Activated CD8-positive, alpha-beta memory T cell treated with anti-CD3 and anti-CD28 coated beads, Interleukin-2, amount 10 ng/mL, durations not matched to agents 7 days and 5 days (primary cell): ENCODE measurements around the gene PCMTD2. TPM values are rescaled to one million over a fixed set of nuclear protein-coding genes. Genes with fewer than 3 reads are reported as not detected.

Source experiments
- ATAC-seq: fragments of 150-1000 bp; cut with Tn5 transposase; one replicate; pipeline ENCODE4 v1.10.0; 2021; ENCODE audit warnings: moderate library complexity
- CTCF ChIA-PET: fragments of 350-600 bp; sonication (Branson Sonifier 250); formaldehyde crosslinking; loops from one replicate; lab custom pipeline; 2021; ENCODE audit warnings: antibody characterized with exemption; lab: Charles Lee
- DNase-seq: peaks from one replicate; pipeline ENCODE4 v3.0.0-alpha.2; 2020
- H3K27ac Mint-ChIP-seq: one replicate; pipeline ENCODE4 v1.8.0; 2021; ENCODE audit warnings: mild to moderate bottlenecking, mixed read lengths
- H3K27me3 Mint-ChIP-seq: one replicate; pipeline ENCODE4 v1.8.0; 2021; ENCODE audit warnings: mixed read lengths
- H3K36me3 Mint-ChIP-seq: one replicate; pipeline ENCODE4 v1.8.0; 2021; ENCODE audit warnings: mild to moderate bottlenecking, mixed read lengths
- H3K4me1 Mint-ChIP-seq: one replicate; pipeline ENCODE4 v1.8.0; 2021; ENCODE audit warnings: mixed read lengths
- H3K4me3 Mint-ChIP-seq: one replicate; pipeline ENCODE4 v1.8.0; 2021; ENCODE audit warnings: mild to moderate bottlenecking, moderate library complexity, mixed read lengths
- H3K9me3 Mint-ChIP-seq: one replicate; pipeline ENCODE4 v1.8.0; 2022; ENCODE audit warnings: low read depth, mixed read lengths
- total RNA-seq, 2 experiments: library from RNA; stranded (reverse); gene quantifications; one replicate each; pipeline ENCODE4 v1.2.3, GENCODE V29; 2021

Gene PCMTD2
- total RNA-seq, 2 experiments from 2014 or later = 28.1 to 38.5 TPM

GRCh38 chr20:64265201-64265600 lies 9.7 kb downstream of the PCMTD2 start:
- DNase-seq = no peak
- H3K36me3 Mint-ChIP-seq = peaks cover 2% of the 10 kb centered on the region
- peaks cover 4% of the 10 kb centered on the region for H3K4me1 Mint-ChIP-seq
- ATAC-seq = no peak
- no peak overlapping the region for H3K27ac Mint-ChIP-seq
- H3K27me3 Mint-ChIP-seq = no peaks in the 10 kb centered on the region
- CTCF ChIA-PET = no interaction called here
- H3K9me3 Mint-ChIP-seq = no peaks in the 10 kb centered on the region
- no peak overlapping the region for H3K4me3 Mint-ChIP-seq

GRCh38 chr20:64266988-64267387 lies 11.4 kb downstream of the PCMTD2 start:
- Mint-ChIP-seq H3K9me3 (no peaks in the 10 kb centered on the region), H3K27me3 (no peaks in the 10 kb centered on the region), H3K4me3 (no peak overlapping the region), H3K4me1 (no peaks in the 10 kb centered on the region), H3K36me3 (peaks cover 2% of the 10 kb centered on the region), H3K27ac (no peak overlapping the region)
- CTCF ChIA-PET = no interaction called here
- no peak for ATAC-seq
- DNase-seq = no peak

- Mint-ChIP-seq H3K27ac (no peak overlapping the region), H3K27me3 (no peaks in the 10 kb centered on the region), H3K36me3 (peaks cover 2% of the 10 kb centered on the region), H3K4me3 (no peak overlapping the region), H3K4me1 (no peaks in the 10 kb centered on the region), H3K9me3 (no peaks in the 10 kb centered on the region)
- DNase-seq (no peak), ATAC-seq (no peak)
- CTCF ChIA-PET = no interaction called here
These were observed 12.6 kb downstream of the PCMTD2 start for GRCh38 chr20:64268174-64268573.

GRCh38 chr20:64269604-64270411 lies 14.3 kb downstream of the PCMTD2 start:
- no peaks in the 10 kb centered on the region for H3K4me1 Mint-ChIP-seq
- DNase-seq = no peak
- H3K9me3 Mint-ChIP-seq = no peaks in the 10 kb centered on the region
- H3K36me3 Mint-ChIP-seq = peaks cover 2% of the 10 kb centered on the region
- H3K4me3 Mint-ChIP-seq = no peak overlapping the region
- H3K27me3 Mint-ChIP-seq = no peaks in the 10 kb centered on the region
- H3K27ac Mint-ChIP-seq = no peak overlapping the region
- CTCF ChIA-PET = no interaction called here
- ATAC-seq = no peak

GRCh38 chr20:64271636-64272035 lies 16.1 kb downstream of the PCMTD2 start:
- H3K4me1 Mint-ChIP-seq = no peaks in the 10 kb centered on the region
- no peaks in the 10 kb centered on the region for H3K9me3 Mint-ChIP-seq
- H3K36me3 Mint-ChIP-seq = peaks cover 2% of the 10 kb centered on the region
- CTCF ChIA-PET = interaction anchor here (0.8 kb wide), 1 partner anchor 14 kb away, joined by 3 read pairs; no protein-coding TSS in a partner anchor
- ATAC-seq (no peak), DNase-seq (no peak)
- H3K4me3 Mint-ChIP-seq = no peak overlapping the region
- H3K27ac Mint-ChIP-seq = no peak overlapping the region
- no peaks in the 10 kb centered on the region for H3K27me3 Mint-ChIP-seq

- H3K9me3 Mint-ChIP-seq = no peaks in the 10 kb centered on the region
- H3K36me3 Mint-ChIP-seq = peaks cover 2% of the 10 kb centered on the region
- no peak for ATAC-seq
- H3K4me1 Mint-ChIP-seq = no peaks in the 10 kb centered on the region
- no peaks in the 10 kb centered on the region for H3K27me3 Mint-ChIP-seq
- no peak overlapping the region for H3K4me3 Mint-ChIP-seq
- CTCF ChIA-PET = interaction anchor here (2.7 kb wide), 1 partner anchor 13 kb away, joined by 10 read pairs; no protein-coding TSS in a partner anchor
- DNase-seq = no peak
- no peak overlapping the region for H3K27ac Mint-ChIP-seq
These were observed 17.6 kb downstream of the PCMTD2 start for GRCh38 chr20:64273109-64273508.

- Mint-ChIP-seq H3K9me3 (no peaks in the 10 kb centered on the region), H3K4me1 (peaks cover 23% of the 10 kb centered on the region), H3K27me3 (no peaks in the 10 kb centered on the region), H3K36me3 (no peaks in the 10 kb centered on the region), H3K4me3 (no peak overlapping the region), H3K27ac (no peak overlapping the region)
- no peak for ATAC-seq
- DNase-seq = no peak
- CTCF ChIA-PET = interaction anchor here (0.8 to 1.0 kb wide), 3 partner anchors 9 to 21 kb away, joined by 3 to 4 read pairs (median 3); partner anchors contain the start of gene PCMTD2
These were observed 21.3 kb downstream of the PCMTD2 start for GRCh38 chr20:64276817-64277216.

GRCh38 chr20:64277571-64278316 lies 22.2 kb downstream of the PCMTD2 start:
- Mint-ChIP-seq H3K4me1 (peaks cover 24% of the 10 kb centered on the region), H3K4me3 (no peak overlapping the region), H3K27me3 (peaks cover 3% of the 10 kb centered on the region), H3K36me3 (no peaks in the 10 kb centered on the region), H3K27ac (no peak overlapping the region), H3K9me3 (no peaks in the 10 kb centered on the region)
- CTCF ChIA-PET = interaction anchor here (1.0 kb wide), 1 partner anchor 8 kb away, joined by 3 read pairs; no protein-coding TSS in a partner anchor
- no peak for DNase-seq
- ATAC-seq = no peak

GRCh38 chr20:64278317-64278681 lies 22.8 kb downstream of the PCMTD2 start:
- CTCF ChIA-PET = no interaction called here

GRCh38 chr20:64279826-64280459 lies 24.4 kb downstream of the PCMTD2 start:
- DNase-seq (peak; percentile 73), ATAC-seq (peak; percentile 82)

More at GRCh38 chr20:64278317-64278681, 22.8 kb downstream of the PCMTD2 start:
- Mint-ChIP-seq H3K9me3 (no peaks in the 10 kb centered on the region), H3K27me3 (peaks cover 4% of the 10 kb centered on the region), H3K27ac (no peak overlapping the region), H3K36me3 (no peaks in the 10 kb centered on the region), H3K4me1 (peaks cover 24% of the 10 kb centered on the region), H3K4me3 (no peak overlapping the region)
- no peak for ATAC-seq
- DNase-seq = no peak

GRCh38 chr20:64280460-64280843 lies 24.9 kb downstream of the PCMTD2 start:
- Mint-ChIP-seq H3K27me3 (peaks cover 11% of the 10 kb centered on the region), H3K9me3 (no peaks in the 10 kb centered on the region), H3K36me3 (no peaks in the 10 kb centered on the region), H3K4me1 (peaks cover 24% of the 10 kb centered on the region), H3K4me3 (no peak overlapping the region), H3K27ac (no peak overlapping the region)
- no peak for ATAC-seq
- CTCF ChIA-PET = interaction anchor here (1.2 kb wide), 1 partner anchor 25 kb away, joined by 3 read pairs; the partner anchor contains the start of gene PCMTD2
- no peak for DNase-seq

More at GRCh38 chr20:64279826-64280459, 24.4 kb downstream of the PCMTD2 start:
- no peak overlapping the region for H3K4me3 Mint-ChIP-seq
- H3K36me3 Mint-ChIP-seq = no peaks in the 10 kb centered on the region
- peaks cover 24% of the 10 kb centered on the region for H3K4me1 Mint-ChIP-seq
- peaks cover 11% of the 10 kb centered on the region for H3K27me3 Mint-ChIP-seq
- H3K27ac Mint-ChIP-seq = no peak overlapping the region
- CTCF ChIA-PET = interaction anchor here (1.2 kb wide), 1 partner anchor 24 kb away, joined by 3 read pairs; the partner anchor contains the start of gene PCMTD2
- H3K9me3 Mint-ChIP-seq = no peaks in the 10 kb centered on the region

GRCh38 chr20:64283646-64284045 lies 28.1 kb downstream of the PCMTD2 start:
- Mint-ChIP-seq H3K27me3 (peaks cover 11% of the 10 kb centered on the region), H3K4me3 (no peak overlapping the region)
- ATAC-seq = no peak

More at GRCh38 chr20:64283646-64284045, 28.1 kb downstream of the PCMTD2 start:
- no peak for DNase-seq
- CTCF ChIA-PET = interaction anchor here (2.5 kb wide), 1 partner anchor 27 kb away, joined by 12 read pairs; no protein-coding TSS in a partner anchor
- no peak overlapping the region for H3K27ac Mint-ChIP-seq
- peaks cover 24% of the 10 kb centered on the region for H3K4me1 Mint-ChIP-seq
- H3K36me3 Mint-ChIP-seq = no peaks in the 10 kb centered on the region
- H3K9me3 Mint-ChIP-seq = no peaks in the 10 kb centered on the region
